Amygdala (tissue), 56 donors: ENCODE measurements around the gene PROSER3.
"Not testable (repeated sequence)": the region's sequence is repeated elsewhere in the genome, so short reads cannot be mapped to it uniquely, and the experiment has no call there.

Experiments
- DNase-seq, 56 donors: peaks; one replicate each; lab custom pipeline; 2025; lab: John Stamatoyannopoulos, UW

The PROSER3 gene

DNA sequence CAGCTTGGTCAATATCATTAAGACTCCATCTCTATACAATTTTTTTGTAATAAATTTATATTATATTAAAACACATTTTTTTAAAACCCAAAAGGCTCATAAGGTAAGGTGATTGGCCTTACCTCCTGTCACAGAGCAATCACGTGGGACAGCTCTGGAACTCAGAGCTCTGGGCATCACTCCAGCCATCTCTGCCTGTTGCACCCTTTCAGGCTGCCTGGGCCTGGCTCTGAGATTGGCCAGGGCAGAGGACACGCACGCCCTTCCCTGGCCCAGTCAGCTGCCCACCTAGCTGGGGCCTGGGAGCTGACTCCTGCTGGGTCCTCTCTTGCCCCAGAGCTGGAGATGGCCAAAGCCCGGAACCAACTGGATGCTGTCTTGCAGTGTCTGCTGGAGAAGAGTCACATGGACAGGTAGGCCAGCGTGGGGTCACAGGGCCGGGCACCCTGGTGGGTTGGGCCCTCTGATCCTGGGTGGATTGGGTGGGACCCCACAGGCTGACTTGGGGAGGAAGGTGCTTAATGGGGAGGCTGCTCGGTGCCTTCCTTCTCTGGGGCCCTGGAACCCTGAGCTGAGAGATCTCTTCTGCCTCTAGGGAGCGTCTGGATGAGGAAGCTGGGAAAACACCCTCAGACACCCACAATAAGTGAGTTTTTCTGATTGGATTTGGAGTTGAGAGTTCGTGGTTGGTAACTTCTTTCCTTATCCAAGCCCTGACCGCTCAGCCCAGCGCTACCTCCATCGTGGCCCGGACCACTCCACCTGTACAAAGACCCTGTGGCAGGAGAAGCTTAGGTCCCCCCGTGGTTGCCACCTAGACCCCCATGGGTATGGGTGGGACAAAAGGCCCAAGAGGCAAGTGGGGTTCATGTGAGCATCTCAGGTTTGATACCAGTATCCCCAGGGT is 5.9 kb upstream of the PROSER3 start:
- peak in 1 of 56 donors; percentile 21 for DNase-seq

DNA sequence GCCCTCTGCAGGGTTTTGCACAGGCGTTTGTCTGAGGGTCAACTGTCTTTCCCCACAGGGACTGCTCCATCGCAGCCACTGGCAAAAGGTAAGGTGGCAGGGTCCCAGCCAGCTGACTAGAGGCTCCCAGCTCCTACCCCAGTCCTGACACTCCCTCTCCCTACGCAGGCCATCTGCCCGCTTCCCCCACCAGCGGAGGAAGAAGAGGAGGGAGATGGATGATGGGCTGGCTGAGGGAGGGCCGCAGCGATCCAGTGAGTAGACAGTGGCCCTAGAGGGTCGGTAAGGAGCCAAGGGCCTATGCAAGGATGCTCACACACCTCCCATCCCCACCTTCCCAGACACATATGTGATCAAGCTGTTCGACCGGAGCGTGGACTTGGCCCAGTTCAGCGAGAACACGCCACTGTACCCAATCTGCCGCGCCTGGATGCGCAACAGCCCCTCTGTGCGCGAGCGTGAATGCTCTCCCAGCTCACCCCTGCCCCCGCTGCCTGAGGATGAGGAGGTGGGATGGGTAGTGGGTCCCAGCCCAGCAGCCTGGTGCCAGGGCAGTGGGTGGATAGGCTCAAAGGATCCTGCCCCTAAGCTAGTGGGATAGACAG is 5.1 kb upstream of the PROSER3 start:
- DNase-seq, result no peak

DNA sequence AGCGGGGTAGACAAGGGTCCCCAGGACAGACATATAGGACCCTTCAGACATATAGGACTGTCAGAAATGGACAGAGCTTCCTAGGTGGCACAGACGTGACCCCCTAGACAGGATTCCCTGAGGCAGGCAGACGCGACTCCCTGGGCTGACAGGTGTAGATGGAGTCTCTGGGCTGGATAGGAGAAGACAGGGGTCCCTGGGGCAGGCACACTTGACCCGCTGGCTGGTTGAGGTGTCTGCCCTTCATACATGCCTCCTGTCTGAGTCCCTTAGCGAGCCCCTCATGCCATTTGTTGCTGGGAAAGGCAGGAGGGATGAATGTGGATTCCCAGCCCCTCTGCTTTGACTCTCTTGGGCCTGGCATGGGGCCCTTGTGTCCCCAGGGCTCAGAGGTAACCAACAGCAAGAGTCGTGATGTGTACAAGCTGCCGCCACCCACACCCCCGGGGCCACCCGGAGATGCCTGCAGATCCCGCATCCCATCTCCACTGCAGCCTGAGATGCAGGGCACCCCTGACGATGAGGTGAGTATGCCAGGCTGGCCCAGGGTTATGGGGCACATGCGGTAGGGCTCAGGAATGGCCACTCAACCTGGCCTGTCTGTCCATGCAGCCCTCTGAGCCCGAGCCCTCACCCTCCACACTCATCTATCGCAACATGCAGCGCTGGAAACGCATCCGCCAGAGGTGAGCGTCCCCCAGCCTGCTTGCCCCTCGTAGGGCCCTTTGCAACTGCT is 4.2 kb upstream of the PROSER3 start:
- no peak for DNase-seq

DNA sequence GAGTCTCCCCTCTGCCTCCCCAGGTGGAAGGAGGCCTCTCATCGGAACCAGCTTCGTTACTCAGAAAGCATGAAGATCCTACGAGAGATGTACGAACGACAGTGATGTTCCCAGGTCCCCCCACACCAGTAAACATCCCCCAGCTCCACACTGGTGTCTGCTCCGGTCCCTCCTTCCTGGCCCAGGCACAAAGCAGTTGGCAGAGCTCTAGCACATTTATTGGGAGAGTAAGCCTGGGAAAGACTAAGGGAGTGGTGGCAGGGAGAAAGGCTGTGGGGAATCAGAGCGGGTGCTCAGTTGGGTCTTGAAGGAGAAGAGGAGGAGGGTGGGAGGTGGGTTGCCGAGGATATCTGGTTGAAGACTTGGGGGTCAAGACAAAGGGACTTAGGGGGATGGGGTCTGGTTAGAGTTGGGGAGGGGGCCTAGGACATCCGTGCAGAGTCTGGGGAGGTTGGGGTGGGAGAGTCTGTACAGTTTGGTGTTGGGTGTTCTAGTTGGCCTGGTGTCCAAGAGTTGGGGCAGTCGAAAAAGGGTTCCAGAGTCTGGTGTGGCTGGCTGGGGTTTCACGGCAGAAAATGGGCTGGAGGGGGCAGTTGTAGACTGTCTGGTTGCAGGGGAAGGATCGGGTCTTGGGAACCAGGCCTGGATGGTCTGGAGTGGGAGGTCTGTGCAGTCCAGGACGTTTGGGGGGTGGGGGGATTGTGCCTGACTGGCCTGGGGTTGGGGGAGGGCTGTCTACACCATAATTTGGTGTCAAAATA is 3.4 kb upstream of the PROSER3 start:
- DNase-seq, result no peak

DNA sequence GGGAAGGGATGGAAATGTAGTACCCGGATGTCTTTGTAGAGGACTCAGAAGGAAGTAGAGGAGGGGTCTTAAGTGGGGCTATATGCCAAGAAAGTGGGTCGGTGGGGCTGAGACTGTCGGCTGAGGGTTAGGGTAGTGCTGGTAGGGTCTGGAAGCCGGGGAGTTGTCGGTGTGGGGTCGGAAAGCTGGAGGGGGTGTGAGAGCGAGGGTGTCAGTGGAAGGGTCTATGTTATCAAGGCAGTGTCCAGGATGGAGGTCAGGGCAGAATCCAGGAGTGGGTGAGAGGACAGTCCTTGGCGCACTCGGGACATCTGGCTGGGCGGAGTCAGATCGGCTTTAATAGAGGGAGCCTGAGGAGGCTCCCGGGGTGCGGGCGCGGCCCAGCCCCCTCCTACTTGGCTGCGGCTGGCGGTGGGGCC is 2.8 kb upstream of the PROSER3 start:
- no peak for DNase-seq

DNA sequence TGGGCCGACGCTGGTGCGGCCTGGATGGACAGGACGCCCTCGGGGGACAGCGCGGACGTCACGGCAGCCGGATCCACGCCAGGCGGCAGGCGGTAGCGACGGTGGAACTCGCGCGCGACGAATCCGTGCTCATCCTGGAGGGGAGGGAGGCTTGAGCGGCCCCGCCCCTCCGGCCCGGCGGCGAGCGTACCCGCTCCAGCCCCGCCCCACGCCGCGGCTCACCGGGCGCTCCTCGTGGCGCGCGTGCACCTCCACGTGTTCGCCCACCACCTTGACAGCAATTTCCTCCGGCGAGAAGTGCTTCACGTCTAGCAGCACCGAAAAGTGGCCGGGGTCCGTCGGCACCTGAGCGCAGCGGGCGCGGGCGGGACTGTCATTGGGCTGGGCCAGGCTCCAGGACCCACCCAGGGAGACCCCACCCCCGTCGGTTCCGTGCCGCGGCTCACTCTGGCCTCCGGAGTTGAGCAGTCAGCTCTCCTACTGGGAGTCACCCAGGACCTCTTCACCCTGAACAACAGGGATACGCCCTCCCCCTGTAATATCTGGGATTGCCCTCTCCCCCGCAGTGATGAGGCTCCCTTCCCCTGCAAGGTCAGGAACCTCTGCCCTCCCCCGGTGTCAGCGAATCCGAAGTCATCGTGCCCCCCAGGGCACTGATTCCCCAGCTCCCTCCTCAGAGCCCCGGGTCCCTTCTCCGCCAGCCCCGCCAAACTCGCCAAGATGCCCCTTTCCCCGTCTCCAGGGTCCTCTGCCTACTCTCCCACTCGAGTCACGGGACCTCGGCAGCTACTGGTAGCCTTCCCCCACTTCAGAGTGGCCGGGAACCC is 2.2 kb upstream of the PROSER3 start:
- DNase-seq, result no peak

DNA sequence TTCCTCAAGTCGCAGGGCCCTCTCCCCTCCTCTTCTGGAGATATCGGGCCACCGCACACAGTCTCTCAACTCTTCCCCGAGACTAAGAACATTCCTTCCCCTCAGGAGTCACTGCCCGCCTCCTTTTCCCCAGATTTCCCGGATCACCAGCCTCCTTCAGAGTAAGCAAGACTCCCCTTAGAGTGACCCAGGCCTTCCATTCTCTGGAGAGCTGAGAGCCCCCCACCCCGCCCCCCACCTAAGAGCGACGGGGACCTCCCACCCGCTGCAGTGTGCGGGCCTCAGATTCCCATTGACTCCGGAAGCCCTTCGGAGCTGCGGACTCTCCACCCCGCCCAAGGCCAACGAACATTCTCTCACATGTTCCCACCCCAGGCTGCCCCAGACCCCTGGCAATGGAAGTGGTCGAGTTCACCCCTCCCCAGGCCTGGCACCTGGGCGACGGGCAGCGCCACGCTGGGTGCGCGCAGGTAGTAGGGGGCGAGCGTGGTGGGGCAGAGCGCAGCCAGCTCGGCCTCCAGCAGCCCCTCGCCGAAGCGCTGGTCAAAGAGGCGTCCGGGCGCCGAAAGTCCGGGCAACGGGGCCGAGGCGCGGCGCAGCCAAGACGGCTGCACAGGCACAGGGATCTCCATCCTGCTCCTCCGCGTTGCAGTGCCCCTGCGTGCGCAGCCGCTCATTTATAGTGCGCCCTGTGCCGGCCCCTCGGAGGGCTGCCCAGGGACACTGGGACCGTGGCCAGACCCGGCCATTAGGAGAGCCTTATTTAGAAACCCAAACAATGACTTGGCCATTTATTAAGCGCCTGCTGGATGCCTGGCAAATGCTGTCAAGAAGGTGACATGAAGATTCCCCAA is 1.4 kb upstream of the PROSER3 start, which contains the start of gene HSPB6:
TSS of gene HSPB6 (minus strand) at position 653 of the 854 bp plus-strand sequence. CDS start at position 632, 21 bp downstream.
- peak in 21 of 56 donors; percentile 10 to 58 (median 36) for DNase-seq

DNA sequence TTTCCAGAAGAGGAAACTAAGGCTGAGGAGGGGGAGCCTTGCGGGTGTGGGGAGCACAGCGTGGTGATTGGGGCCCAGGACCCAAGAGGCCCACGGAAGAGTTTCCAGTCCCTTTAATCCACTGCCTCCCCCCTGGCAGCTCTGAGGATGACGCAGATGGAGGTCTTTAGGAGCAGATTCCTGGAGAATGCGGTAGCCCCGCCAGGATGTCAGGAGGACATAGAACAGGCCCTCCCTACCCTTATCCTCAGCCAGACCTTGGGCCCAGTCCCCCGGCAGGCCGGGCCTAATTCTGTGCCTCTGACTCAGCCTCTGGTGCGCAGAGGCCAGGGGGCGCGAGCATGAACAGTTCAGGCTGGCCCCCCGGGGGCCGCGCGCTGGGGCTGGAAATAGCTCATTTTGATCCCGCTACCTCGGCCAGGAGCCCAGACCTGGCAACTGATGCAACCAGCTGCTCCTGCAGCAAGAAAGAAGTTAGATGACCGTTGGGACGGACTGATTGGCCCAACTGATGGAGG is 686 bp upstream of the PROSER3 start:
- peak in 23 of 56 donors; percentile 38 to 84 (median 67) for DNase-seq

DNA sequence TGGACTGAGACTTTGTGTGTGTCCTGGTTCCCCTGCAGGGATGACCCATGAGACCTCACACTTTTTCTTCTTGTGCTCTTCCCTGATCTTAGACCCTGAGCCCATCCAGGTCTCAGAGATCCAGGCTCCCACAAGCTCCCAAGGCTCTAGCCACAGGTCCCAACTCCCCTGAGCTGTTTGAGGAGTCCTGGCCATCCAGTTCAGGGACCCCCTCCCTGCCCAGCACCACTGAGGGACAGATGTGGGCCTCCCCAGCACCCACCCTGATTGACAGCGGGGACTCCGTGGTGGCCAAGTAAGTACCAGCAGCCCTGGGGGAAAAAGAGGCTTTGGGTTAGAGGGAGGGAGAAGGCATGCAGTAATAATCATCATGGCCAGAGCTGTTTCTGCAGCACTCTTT is 1.7 kb downstream of the PROSER3 start:
- DNase-seq, result no peak

DNA sequence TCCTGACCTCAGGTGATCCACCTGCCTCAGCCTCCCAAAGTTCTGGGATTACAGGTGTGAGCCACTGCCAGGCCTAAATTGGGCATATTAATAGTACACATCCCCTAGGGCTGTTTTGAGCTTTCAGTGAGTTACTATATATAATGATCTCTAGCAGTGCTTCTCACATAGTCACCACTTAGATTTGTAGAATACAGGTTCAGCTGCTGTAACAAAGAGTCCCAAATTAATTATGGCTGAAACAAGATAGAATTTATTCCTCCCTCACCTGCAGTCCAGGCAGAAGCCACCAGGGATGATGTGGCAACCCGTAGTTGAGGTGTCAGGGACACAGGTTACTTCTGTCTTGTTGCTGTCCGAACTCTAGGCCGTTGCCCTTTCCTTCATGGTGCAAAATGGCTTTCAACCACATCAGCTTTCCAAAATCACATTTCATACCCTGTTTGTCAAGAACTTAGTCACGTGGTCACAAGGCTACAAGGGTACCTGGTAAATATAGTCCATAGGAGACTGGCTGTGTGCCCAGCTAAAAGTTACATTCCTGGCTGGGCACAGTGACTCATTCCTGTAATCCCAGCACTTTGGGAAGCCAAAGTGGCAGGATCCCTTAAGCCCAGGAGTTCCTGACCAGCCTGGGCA is 2.9 kb downstream of the PROSER3 start:
- no peak for DNase-seq

DNA sequence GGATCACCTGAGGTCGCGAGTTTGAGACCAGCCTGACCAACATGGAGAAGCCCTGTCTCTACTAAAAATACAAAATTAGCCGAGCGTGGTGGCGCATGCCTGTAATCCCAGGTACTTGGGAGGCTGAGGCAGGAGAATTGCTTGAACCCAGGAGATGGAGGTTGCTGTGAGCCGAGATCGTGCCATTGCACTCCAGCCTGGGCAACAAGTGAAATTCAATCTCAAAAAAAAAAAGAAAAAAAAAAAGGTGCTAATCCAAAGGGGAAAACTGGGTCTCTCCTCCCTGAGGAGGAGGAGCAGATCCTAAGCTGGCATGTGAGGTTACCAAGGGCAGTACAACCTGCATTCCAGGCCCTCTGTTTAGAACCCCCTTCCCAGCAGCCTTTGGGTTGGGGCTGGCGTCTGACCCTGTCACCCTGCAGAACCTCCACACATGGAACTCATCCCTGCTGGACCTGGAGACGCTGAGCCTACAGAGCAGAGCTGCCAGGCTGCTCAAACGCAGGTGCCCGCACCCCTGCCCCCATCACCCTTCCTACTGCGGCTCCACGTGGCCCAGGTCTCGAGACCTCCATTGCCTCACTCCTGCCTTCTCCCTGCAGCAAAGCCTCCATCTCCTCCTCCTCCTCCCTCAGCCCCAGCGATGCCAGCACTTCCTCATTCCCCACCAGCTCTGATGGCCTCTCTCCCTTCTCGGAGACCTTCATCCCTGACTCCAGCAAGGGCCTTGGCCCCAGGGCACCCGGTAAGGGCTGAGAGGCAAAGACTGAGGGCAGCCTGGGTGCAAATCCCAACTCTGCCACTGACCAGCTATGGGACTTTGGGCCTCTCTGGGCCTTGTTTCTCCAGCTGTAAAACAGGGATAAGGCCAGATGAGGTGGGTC is 6.7 kb downstream of the PROSER3 start:
- no peak for DNase-seq

DNA sequence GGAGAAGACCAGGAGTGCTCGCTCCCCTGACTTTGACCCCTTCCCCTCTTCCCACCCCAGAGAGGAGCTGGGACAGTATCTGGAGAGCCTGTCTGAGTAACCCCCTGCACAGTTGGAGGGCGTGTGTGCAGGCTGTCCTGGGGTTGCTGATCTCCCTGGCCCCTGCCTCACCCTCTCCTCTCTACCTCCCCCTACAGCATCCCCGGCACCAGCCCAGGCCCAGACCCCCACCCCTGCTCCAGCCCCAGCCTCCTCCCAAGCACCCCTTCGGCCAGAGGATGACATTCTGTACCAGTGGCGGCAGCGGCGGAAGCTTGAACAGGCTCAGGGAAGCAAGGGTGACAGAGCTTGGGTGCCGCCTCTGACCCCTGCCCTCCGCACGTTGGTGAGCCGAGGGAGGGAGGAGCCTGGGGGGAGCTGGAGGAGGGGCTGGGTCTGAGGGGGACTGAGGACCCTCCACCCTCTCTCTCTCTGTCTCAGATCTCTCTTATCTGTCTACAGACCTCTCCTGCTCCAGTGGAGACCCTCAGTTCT is 8.7 kb downstream of the PROSER3 start:
- DNase-seq, result no peak

DNA sequence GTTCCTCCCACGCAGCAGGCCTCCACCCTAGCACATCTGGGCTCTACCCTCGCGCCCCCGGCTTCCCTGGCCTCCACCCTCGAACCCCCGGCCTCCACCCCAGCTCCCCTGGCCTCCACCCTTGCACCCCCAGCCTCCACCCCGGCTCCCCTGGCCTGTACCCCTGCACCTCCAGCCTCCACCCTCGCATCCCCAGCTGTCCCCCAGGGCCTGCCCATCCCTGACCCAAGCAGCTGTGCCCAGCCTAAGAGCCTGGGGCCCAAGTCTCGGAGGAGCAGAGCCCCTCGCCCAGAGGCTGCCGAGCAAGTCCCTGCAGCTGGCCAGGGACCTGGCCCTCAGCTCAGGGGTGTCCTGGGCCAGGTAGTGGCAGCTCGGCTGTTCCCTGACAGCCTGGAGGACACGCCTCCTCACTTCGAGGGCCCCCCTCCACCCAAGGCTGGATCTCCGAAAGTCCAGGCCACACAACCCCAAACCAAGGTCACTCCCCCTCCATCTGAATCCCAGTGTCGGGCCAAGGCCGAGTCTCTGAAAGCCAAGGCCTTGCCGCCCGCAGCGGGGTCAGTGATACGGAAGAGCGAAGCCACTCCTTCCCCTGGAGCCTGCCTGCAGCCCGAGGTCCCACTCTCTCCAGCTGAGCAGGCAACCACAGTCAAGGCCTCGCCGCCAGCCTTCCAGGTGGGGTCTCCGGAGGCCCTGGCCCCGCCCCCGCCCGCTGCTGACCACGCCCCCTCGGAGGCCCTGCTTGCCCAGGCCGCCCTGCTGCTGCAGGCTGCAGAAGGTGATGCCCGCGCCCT is 9.5 kb downstream of the PROSER3 start:
- no peak for DNase-seq

DNA sequence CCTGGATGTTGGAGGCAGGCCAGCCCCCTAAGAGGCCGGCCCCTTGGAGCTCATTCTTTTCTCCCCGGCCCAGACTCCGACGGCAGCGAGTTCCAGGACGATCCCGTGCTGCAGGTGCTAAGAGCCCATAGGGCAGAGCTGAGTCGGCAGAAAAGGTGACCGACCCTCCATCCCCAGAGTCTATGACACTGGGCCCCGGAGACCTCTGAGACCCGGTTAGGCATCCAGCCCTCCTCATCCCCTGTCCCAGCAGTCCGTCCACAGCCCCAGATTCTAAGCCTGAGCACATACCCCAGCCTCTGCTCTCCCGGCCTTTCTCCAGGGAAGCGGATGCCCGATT is 10.1 kb downstream of the PROSER3 start:
- no peak for DNase-seq

DNA sequence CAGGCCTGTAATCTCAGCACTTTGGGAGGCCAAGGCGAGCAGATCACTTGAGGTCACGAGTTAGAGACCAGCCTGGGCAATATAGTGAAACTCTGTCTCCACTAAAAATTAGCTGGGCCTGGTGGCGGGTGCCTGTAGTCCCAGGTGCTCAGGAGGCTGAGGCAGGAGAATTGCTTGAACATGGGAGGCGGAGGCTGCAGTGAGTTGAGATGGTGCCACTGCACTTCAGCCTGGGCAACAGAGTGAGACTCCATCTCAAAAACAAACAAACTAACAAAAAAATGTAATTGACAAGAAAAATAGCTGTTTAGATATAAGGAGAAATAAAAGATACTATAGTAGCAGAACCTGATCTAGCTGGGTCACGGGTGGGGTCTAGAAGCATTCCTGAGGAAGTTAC is 14.4 kb downstream of the PROSER3 start:
- not testable (repeated sequence) for DNase-seq
